COLO668 (cell line): ENCODE measurements around the gene SVIL.
"Not testable (repeated sequence)": the region's sequence is repeated elsewhere in the genome, so short reads cannot be mapped to it uniquely, and the experiment has no call there.

Experiments
- DNase-seq: peaks from one replicate; lab custom pipeline; 2025; ENCODE audit not compliant: unreplicated experiment; lab: John Stamatoyannopoulos, UW

The SVIL gene

DNA sequence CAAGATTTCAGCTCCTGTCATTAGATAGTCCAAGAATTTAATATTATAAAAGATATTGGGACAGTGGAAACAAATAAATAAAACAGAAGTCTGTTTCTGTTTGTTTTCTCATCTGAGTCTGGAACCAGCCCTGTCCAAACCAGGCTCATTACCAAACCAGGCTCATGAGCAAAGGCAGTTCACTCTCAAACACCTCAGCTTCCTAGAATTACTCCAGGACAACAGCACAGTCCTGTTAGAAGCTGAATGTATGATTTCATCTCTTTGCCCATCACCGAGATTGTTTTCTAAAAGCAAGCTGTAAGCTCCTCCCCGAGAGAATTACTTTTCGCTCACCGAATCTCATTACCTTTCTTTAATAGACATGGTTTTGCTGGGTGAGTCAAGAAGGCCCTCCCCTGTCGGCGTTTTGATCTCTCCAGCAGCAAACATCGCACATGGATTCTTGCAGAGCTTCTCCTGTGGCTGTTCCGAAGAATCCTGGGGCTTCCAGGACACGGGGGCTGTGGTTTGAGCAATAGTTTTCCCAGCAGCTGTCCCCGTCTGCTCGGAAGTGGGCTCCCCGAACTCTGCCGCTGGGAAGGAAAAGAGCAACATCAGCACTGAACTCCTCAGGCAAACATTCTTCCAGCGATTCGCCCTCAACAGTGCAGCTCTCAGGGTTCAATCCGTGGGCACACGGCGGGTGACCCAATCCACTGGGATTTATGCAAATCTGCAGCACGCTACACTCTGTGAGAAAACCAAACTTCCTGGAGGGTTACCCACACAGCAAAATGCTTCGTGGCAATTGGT is 112.5 kb downstream of the SVIL start:
- no peak for DNase-seq

DNA sequence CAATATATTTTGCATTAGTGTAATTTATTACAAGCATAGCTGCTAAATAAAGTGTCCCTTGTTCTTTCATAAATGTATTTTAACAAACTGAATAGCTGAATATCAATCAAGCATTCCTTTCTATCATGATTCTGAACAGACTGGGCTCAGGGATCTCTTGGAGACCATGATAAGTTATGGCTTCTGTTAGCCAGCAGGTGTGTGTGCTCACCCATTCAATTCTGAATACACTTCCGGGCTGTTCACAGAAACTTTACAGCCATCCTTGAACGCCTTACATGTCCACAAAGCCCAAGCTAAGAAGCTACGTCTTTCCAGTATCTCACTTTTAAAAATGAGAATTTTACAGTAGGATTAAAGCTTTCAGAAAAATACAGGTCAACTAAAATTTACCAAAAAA is 115.1 kb downstream of the SVIL start:
- no peak for DNase-seq

DNA sequence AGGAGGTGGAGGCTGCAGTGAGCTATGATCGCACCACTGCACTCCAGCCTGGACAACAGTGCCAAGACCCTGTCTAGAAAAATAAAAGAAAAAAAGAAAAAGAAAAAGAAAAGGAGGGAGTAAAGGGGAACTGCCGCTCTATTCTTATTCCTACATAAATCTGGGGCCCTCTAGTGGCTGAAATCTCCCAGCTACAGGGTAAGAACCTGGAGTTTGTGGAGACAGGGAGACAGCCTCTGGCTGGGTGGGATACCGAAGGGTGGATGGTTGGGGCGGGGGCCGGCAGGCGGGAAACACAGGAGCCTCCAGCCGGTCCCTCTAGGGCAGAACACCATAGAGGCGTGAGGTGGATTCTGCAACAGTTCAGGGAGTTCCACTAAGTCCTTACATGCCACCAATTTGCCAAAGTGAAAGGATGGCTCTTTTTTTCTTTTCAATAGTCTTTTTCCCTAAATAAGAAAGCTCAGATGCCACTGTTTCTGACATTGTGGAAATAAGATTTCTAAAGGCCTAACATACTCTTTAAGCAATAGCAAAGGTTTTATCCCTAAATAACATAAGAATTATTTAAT is 117.3 kb downstream of the SVIL start:
- DNase-seq, result no peak

DNA sequence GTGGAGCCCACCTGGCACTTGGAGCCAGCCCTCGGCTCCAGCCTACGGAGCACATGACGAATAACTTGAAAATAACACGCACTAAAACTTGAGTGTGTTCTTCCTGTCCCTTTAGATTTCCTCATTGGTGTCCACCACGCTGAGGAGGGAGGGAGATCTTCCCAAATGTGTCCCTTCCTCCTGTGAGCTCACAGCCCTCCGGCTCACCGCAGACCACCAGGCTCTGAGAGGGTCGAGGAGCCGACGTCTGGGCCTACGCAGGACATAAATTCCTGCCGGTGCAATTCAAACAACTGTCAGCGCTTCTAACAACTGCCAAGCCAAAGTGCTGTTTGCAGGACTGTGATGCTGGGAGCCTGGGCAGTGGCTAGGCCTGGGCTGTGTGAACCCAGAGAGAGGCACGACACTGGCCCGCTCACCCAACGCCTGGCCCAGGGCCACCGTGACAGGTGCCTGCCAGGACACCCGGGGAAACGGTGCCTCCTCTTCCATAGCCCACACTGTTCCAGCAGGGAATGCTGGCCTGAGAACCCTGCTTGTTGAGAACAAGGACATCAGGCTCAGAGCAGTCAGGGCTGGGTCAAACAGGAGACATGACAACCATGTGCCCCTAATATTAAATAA is 118.3 kb downstream of the SVIL start:
- not testable (repeated sequence) for DNase-seq

DNA sequence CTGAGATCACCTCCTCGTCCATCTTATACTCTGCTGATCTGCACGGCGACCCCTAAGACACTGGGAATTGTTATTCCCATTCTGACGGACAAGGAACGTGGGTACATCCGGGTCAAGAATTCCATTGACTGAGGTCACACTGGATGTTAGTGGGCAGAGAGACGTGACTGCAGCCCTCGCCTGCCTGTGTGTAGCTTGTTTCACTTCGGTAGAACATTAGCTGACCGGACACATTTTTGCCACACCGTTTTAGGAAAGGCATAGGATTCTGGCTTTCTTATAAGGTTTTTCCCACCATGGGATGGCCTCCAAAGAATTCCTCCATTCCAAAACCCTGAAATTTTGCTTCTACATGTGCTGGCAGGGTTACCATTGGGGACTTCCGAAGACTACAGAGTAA is 118.9 kb downstream of the SVIL start:
- DNase-seq, result not testable (repeated sequence)

DNA sequence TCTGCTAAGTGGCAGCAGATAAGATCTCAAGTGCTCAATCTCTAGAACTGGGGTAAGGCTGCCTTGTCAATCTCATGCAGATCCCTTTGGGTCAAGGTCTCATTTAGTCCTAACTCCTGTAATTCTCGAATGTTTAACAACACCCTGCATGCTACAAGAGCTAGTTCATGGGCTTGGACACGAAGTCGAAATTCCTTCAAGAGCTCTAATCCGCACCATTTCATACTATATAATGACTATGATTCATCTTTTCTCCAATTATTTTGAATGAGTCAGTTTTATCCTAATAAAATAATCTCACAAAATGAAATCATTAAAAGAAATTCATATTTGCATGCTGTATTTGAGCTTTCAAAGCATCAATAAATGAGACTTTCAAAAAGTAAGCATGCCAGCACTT is 119.7 kb downstream of the SVIL start:
- DNase-seq, result not testable (repeated sequence)

DNA sequence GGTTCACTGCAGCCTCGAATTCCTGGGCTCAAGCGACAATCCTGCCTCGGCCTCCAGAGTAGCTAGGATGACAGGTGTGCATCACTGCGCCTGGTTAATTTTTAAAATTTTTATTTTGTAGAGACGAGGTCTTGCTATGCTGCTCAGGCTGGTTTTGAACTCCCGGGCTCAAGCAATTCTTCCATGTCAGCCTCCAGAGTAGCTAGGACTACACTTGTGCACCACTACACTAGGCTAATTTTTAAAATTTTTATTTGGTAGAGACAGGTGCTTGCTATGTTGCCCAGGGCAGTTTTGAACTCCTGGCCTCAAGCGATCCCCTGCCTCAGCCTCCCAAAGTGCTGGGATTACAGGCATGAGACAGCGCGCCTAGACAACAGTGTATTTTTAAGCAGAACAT is 120.5 kb downstream of the SVIL start:
- no peak for DNase-seq

DNA sequence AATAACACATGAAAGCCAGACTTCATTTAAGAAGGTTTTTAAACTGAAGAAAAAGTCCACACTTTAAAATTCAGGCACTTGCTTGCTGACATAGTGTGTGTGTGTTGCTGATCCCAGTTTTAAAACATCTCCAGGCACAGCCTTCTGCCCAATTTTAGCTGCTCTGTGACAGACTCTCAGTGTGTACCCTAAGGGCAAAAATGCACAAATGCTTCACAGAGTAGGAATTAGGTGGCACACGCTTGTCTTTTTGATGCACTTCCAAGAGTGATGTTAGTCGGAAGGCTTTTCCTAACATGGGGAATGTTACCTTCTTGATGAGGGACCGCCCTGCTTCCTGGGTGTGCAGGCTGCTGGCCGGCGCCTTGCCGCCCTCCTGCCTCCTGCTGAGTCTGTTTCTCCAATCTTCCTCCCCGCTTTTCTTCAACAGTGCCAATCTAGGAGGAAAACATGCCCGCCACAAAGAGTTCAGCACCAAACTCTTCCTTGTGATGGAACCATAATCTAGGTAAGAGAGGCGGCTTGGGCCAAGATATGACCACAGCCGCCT is 122.3 kb downstream of the SVIL start:
- no peak for DNase-seq

DNA sequence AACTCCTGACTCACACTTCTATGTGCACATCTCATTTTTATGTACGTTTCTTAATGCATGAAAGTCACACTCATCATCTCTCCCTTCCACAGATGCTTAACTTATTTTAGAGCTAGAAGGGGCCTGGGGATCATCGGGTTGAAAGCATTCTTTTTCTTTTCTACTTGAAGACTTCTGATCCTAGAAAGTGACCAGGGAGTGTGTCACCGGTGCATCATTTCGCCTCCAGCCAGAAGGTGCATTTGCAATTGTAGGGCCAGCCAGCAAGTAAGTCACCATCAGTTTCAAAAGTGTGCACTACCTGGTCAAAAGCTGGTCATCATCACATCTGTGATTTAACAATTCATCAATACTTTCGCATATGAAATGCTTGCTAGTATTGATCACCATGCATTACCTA is 123.0 kb downstream of the SVIL start:
- DNase-seq, result not testable (repeated sequence)

DNA sequence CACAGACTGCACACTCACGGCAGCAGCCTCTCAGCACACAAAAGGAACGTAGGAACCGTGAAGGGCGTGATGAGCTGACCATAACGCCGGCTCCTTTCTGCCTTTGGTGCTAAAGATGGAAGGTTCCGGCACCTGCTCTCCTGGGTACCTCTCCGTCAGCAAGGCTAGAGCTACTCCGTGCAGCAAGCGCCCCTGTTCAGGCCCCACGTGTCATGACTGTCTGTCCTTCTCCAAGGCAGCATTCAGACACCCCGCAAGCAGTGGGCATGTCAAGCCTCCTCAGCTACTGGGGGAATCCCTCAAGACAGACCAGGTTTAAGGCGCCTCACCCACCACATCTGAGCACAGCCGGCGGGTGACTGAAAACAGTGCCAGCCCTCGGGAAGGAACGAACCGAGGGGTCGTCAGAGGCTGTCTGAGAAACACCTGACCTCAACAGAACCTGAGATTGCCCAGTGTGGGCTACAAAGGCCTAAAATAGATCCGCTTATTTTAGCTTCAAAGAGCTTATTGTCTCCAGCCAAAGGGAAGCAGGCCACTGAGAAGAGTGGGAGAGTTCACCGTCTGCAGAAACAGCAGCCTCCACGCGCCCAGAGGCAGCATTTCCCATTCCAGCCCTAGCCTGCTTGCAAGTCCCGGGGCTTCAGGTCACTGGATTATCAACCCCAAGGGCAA is 124.2 kb downstream of the SVIL start:
- not testable (repeated sequence) for DNase-seq

DNA sequence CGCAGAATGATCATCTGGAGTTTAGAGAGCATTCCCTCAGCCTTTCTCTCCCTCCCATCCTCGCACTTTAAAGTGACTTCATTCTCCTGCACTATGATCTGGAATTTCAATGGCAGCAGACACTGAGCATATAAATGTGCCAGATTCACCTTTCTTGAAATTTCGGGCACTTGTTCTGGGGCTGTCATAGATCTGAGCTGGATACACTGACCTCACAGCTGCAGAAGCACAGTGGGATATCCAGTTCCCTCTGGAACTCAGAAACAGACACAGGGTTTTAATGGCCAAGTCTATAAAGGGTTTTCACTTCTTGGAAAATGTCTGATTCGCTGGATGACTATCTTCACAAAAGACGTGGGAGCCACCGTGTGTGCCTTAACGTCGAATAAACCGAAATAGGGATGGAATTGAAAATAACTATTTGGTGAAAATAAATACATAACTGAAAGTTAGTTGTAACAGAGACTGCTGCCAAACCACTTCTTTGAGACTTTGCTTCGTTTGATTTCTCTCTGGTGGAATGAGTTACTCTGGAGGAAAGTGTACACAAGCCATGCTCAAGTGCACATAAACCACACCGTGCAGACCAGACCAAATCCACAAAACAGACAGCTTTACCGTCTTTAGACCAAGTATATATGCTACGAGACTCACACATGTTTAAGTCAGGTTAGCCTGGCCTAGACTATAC is 126.1 kb downstream of the SVIL start:
- DNase-seq, result no peak

DNA sequence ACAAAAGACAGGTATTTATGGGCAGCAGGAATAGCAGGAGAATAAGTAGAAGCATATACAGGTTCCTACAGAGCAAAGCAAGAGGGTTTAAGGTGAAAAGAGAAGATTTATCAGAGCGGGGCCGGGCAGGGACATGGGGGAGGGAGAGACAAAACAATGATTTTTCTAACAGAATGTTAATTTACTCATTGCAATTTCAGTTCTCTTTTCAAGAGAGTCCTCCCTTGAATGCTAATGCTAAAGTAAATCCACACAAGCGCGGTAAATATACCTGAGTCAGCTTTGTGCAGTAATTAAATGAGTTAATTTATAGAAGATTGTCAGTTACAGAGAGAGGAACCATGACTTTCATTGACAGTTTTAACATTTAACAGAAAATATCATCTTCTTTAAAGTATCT is 127.0 kb downstream of the SVIL start:
- not testable (repeated sequence) for DNase-seq

DNA sequence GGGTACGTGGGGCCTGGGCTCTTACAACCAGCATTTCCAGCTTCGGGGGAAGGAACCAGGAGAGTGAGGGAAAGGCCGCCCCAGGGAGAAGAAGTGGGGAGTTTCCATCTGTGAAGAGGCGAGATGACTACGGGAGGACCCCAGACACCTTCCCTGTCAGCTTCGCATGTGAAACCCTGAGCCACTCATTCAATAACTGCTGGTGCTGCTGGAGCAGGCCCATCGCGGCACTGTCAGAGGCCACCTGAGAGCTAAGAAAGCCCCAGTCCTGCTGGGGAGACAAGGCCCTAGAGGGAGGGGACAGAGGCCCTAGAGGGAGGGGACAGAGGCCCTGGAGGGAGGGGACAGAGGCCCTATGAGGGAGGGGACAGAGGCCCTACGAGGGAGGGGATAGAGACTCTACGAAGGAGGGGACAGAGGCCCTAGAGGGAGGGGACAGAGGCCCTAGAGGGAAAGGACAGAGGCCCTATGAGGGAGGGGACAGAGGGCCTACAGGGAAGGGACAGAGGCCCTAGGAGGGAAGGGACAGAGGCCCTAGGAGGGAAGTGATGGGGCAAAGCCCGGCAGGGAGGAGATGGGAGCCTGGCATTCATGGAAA is 128.3 kb downstream of the SVIL start:
- DNase-seq, result not testable (repeated sequence)

DNA sequence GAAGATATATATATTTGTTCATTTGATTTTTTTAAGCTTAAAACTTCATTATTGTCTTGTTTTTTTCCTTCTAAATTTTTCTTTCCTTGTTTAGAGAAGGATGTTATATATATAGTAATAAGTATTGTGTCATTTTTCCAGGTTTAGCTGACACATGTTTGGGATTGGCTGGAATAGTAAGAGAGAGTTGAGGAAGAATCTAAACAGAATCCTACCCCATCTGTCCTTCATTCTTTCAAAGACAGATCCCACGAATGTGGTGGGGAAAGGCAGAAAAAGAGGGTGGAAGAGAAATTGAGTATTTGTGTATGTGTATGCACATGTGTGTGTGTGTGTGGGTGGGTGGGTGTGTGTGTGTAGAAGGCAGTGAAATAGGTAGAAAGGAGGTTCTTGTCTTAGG is 132.4 kb downstream of the SVIL start:
- no peak for DNase-seq

DNA sequence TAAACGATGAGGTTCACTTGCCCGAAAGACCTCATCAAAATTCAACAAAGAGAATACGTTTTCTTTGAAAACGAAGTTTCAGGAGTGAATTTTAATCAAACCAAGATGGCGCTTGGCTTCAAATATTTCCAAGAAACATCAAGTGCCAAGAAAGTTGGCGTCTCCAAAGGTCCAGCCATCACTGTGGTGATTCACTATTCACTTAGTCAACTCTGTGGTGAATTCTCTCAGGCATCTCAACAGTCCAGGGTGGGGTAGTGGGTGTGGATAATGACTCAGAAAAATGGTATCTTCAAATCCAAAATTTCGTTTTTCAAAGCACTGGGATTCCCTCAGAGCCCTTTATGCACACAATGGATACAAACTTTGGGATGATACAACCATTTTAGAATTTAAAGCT is 133.1 kb downstream of the SVIL start:
- DNase-seq, result no peak

DNA sequence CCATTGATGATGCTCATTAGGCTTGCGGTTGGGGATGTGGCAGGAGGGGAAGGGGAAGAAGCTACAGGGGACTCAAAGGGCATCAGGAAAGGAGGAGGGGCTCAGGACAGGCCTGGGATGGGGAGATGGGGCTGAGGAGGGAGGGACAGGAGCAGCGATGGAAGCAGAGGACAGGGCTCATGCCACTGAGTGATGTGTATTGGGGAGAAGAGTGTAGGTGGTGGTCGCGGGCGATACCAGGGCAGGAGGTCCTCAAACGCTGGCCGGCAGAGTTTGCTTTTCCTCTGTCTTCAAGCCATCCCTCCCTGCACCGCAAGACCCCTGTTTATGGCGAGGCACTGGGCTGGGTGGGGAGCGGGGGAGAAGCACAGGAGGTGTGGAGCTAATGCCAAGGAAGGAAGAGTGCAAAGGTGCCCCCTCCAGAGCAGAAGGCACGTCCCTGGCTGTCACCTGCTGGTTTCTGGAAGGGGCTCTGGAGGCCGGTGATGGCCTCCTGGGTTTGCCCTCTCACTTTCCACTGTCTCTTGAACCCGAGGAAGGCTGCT is 134.7 kb downstream of the SVIL start:
- no peak for DNase-seq

DNA sequence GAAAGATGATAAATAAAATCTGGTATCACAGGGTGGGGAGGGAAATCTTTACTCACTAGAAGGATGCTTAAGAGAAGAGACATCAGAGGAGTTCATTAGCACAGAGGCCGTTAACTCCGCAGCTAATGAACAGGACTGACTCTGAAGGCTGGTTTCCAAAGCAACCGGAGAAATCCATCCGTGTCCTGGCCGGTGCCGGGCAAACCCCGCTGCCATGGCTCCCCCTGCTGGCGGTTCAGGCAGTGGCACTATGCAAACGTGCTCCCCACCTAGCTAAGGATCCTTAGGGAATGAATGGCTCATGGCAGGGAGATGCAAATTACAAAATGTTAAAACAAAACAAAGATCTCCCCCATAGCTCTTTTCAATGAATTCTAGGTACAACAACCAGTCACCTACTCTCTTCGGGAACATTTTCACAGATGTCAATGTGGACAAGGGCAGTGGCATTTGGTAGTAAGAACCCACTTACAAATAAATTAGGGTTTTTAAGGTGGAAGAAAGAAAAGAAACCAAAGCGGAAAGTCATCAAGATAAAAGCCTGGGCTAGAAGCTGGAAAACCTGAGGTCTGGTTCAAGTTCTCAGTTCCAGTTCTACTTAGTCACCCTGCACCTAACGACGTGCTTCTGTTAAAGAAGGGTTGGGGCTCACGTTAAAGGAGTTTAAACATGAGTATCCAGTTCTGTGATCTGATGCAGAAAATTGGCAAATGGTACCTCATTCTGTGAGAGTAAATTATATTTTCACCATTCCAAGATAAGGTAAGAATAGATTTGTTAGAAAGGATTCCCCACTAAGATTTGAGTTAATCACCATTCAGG is 138.2 kb downstream of the SVIL start:
- DNase-seq, result peak; percentile 44

DNA sequence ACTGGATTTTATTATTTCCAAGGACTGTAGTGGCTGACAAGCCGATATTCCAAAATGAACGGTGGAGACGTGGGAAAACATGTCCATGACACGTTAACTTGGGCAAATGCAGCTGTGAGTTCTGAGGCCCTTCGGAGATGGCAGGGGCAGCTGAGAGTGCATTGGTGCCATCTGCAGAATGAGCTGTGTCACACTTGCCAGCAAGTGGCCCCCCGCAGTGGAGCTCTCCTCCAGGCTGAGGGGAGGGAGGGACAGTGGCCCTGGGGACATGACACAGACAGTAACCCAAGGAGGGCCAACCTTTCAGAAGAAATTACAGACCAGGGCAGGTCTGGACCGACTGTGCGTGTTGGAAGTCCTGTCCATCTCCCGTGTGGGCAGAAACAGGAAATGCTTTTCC is 139.4 kb downstream of the SVIL start:
- DNase-seq, result no peak

DNA sequence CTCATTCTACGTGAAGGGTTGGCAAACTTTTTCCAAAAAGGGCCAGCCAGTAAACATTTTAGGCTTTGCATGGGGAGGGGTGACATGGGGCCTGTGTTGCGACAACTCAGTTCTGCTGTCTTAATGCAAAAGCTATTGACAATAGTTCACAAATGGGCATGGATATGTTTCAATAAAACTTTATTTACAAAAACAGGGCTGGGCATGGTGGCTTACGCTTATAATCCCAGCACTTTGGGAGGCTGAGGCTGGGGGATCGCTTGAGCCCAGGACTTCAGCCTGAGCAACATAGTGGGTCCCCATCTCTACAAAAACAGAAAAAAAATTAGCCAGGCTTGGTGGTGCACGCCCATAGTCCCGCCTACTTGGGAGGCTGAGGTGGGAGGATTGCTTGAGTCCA is 141.1 kb downstream of the SVIL start:
- DNase-seq, result no peak
